ENCODE data around the gene LTBP1.

LTBP1 gene

DNA sequence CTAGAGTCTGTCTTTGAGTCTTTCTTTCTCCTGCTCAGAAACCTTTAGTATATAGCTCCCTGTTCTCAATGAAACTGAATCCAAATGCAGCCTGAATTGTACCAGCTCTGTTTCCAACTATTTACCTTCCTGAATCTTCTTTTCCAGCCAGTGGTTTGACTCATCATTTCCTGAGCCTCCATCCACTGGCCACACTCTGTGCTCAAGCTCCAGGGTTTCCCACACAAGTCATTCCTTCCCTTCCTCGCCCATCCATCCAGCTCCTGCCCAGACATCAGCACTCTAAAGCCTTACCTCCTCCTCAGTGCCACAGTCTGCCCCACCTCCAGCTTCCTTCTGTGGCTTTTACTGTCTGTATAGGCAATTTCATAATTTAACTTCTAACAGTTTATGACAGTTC is 296.1 kb downstream of the LTBP1 start:
- DNase-seq (ENCODE audit: low read depth in 1 of 2, low spot score in 1 of 2), result no peak
- Histone ChIP-seq H3K27ac (replicated peaks) (no peak overlapping the region), H3K4me3 (replicated peaks; ENCODE audit: insufficient read depth, low read length) (no peak overlapping the region), H3K27me3 (ENCODE audit: insufficient read depth, poor library complexity, severe bottlenecking) (peaks cover 2% of the 10 kb centered on the region)
- no peak for TF ChIP-seq SPI1 (IDR thresholded peaks at IDR 0.05; ENCODE audit: borderline replicate concordance, low read depth)
- TF ChIP-seq, protein P1, sequence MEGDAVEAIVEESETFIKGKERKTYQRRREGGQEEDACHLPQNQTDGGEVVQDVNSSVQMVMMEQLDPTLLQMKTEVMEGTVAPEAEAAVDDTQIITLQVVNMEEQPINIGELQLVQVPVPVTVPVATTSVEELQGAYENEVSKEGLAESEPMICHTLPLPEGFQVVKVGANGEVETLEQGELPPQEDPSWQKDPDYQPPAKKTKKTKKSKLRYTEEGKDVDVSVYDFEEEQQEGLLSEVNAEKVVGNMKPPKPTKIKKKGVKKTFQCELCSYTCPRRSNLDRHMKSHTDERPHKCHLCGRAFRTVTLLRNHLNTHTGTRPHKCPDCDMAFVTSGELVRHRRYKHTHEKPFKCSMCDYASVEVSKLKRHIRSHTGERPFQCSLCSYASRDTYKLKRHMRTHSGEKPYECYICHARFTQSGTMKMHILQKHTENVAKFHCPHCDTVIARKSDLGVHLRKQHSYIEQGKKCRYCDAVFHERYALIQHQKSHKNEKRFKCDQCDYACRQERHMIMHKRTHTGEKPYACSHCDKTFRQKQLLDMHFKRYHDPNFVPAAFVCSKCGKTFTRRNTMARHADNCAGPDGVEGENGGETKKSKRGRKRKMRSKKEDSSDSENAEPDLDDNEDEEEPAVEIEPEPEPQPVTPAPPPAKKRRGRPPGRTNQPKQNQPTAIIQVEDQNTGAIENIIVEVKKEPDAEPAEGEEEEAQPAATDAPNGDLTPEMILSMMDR (IDR thresholded peaks at IDR 0.05; ENCODE audit: insufficient read depth, low read length), result no peak
- no peak for TF ChIP-seq GABPA (IDR thresholded peaks at IDR 0.05; ENCODE audit: low read depth)
- TF ChIP-seq, protein P2, sequence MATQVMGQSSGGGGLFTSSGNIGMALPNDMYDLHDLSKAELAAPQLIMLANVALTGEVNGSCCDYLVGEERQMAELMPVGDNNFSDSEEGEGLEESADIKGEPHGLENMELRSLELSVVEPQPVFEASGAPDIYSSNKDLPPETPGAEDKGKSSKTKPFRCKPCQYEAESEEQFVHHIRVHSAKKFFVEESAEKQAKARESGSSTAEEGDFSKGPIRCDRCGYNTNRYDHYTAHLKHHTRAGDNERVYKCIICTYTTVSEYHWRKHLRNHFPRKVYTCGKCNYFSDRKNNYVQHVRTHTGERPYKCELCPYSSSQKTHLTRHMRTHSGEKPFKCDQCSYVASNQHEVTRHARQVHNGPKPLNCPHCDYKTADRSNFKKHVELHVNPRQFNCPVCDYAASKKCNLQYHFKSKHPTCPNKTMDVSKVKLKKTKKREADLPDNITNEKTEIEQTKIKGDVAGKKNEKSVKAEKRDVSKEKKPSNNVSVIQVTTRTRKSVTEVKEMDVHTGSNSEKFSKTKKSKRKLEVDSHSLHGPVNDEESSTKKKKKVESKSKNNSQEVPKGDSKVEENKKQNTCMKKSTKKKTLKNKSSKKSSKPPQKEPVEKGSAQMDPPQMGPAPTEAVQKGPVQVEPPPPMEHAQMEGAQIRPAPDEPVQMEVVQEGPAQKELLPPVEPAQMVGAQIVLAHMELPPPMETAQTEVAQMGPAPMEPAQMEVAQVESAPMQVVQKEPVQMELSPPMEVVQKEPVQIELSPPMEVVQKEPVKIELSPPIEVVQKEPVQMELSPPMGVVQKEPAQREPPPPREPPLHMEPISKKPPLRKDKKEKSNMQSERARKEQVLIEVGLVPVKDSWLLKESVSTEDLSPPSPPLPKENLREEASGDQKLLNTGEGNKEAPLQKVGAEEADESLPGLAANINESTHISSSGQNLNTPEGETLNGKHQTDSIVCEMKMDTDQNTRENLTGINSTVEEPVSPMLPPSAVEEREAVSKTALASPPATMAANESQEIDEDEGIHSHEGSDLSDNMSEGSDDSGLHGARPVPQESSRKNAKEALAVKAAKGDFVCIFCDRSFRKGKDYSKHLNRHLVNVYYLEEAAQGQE (IDR thresholded peaks at IDR 0.05; ENCODE audit: insufficient replicate concordance, low read depth), result no peak
- no peak for TF ChIP-seq POLR2AphosphoS5 (IDR thresholded peaks at IDR 0.05; ENCODE audit: low read depth)

DNA sequence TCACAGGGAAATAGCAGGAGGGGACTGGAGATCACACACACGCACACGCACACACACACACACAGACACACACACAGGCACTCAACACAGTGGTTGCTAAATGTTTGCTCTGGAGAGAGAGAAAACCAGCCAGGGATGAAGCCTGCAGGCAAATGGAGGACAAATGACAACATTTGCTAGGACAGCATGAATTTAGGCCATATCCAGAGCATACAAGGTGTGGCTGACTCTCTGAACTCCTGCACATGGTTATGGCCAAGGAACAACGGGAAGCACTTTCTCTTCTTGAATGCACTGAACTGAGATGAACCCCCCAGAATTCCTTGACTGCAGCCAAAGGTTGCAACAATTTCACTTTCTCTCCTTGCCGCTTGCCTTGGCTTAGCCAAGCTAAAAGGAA is 299.7 kb downstream of the LTBP1 start:
- peaks cover 2% of the 10 kb centered on the region for H3K27me3 ChIP-seq (ENCODE audit: insufficient read depth, poor library complexity, severe bottlenecking)
- no peak for TF ChIP-seq POLR2AphosphoS5 (IDR thresholded peaks at IDR 0.05; ENCODE audit: low read depth)
- H3K27ac ChIP-seq (replicated peaks), result no peak overlapping the region
- no peak overlapping the region for H3K4me3 ChIP-seq (replicated peaks; ENCODE audit: insufficient read depth, low read length)
- no peak for DNase-seq (ENCODE audit: low read depth in 1 of 2, low spot score in 1 of 2)

DNA sequence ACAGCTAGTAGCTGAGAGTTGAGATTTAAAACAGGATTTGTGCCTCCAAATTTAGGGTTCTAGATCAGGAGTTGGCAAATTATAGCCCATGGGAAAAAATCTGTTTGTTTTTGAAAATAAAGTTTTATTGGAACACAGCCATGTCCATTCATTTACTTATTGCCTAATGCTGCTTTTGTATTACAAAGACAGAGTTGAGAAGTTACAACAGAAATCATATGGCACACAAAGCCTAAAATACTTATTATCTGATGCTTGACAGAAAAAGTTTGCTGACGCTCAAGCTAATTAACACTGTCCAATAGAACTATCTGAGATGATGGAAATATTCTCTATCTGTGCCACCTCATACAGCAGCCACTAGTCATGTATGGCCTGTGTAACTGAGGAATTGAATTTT is 300.6 kb downstream of the LTBP1 start:
- Histone ChIP-seq H3K27me3 (ENCODE audit: insufficient read depth, poor library complexity, severe bottlenecking) (peaks cover 2% of the 10 kb centered on the region), H3K27ac (replicated peaks) (no peak overlapping the region), H3K4me3 (replicated peaks; ENCODE audit: insufficient read depth, low read length) (no peak overlapping the region)
- TF ChIP-seq SPI1 (IDR thresholded peaks at IDR 0.05; ENCODE audit: borderline replicate concordance, low read depth), result no peak
- no peak for TF ChIP-seq POLR2AphosphoS5 (IDR thresholded peaks at IDR 0.05; ENCODE audit: low read depth)
- TF ChIP-seq, protein P2 (IDR thresholded peaks at IDR 0.05; ENCODE audit: insufficient replicate concordance, low read depth), result no peak
- no peak for TF ChIP-seq GABPA (IDR thresholded peaks at IDR 0.05; ENCODE audit: low read depth)
- DNase-seq (ENCODE audit: low read depth in 1 of 2, low spot score in 1 of 2), result no peak

DNA sequence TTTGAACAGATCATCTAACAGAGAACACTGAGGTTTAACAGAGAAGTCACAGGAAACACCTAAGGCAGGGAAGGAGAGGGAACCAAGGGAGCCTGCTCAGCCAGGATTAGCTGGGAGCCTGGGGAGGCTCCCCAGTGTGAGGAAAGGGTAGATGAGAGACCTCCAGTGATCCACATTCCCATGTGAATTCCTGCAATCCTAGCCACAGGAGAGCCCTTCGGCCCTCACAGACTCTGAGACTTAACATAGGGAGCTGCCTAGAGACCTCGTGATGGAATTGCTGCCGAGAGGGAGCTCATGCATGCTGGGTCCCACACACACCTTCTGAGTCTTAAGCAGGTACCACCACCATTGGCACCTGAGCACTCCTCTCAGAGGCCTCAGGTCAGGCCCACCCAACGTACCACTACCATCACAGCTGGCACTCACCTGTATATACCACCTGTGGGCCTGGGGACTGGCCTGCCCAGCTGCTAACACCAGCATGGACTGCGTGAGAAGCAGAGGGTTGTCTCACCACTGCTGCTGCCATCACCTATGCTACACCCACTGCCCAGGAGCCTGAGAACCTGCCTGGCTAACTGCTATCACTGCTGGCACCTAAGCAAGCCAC is 303.8 kb downstream of the LTBP1 start:
- Histone ChIP-seq H3K27ac (replicated peaks) (no peak overlapping the region), H3K27me3 (ENCODE audit: insufficient read depth, poor library complexity, severe bottlenecking) (no peaks in the 10 kb centered on the region), H3K4me3 (replicated peaks; ENCODE audit: insufficient read depth, low read length) (no peak overlapping the region)
- TF ChIP-seq SPI1 (IDR thresholded peaks at IDR 0.05; ENCODE audit: borderline replicate concordance, low read depth) (no peak), POLR2AphosphoS5 (IDR thresholded peaks at IDR 0.05; ENCODE audit: low read depth) (no peak), GABPA (IDR thresholded peaks at IDR 0.05; ENCODE audit: low read depth) (no peak)
- TF ChIP-seq, protein P2 (IDR thresholded peaks at IDR 0.05; ENCODE audit: insufficient replicate concordance, low read depth), result no peak
- TF ChIP-seq, protein P1 (IDR thresholded peaks at IDR 0.05; ENCODE audit: insufficient read depth, low read length), result no peak
- DNase-seq (ENCODE audit: low read depth in 1 of 2, low spot score in 1 of 2), result no peak

All from HL-60 (cell line).